ENCODE data around the gene PLEKHN1.

PLEKHN1 gene

DNA sequence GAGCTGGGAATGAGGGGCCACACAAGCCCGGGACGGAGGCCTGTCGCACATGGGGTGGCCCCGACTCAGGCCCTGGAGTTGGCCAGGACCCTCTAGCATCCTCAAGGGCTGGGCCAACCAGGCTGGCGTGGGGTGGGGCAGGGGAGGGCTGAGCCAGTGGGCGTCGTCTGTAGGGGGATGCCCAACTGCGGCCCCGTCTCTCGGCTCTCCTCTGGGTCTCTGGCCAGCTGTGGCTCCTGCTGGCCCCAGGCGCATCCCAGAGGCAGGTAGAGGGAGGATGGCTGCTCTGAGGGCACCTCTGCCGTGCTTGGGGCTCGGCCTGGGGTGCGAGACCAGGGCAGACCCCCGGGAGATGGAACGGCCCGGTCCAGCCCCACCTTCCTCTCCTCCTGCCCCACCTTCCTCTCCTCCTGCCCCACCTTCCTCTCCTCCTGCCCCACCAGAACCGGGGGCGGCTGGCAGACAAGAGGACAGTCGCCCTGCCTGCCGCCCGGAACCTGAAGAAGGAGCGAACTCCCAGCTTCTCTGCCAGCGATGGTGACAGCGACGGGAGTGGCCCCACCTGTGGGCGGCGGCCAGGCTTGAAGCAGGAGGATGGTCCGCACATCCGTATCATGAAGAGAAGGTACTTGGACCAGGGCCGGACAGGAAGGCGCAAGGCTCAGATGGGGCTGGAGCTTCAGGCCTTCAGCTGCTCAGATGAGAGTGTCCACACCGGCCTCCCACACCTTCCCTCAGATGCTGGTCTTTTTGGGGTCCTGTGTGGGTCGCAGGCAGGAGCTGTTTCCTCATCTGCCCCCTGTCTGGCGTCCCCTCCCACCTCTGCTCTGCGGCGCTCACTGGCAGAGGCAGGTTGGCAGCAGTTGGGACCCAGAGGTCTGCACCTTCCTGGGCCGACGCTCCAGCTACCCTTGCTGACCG lies 36.3 kb upstream of the PLEKHN1 start:
- DNase-seq, result no peak

DNA sequence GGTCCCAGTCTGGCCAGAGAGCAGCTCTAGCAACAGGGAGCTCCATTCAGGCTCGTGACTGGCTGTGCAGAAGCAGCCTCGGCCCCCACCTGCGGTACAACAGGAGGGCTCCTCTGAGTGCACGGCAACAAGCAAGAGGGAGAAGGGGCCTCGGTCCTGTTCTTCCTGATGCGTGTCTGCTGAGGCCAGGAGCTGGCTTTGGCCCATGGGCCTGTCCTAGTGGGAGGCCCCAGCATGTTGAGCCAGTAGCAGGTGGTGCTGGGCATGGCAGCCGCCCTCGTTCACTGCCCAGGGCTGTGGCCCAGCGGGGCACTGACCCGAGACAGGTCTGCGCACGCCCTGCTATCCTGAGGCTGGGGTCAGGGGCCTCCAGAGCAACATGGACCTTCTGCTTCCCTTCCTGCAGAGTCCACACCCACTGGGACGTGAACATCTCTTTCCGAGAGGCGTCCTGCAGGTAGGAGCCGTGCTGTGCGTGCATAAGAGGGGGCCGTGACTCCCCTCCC lies 35.6 kb upstream of the PLEKHN1 start:
- DNase-seq, result peak in 2 of 3 experiments; percentile 59 to 82

DNA sequence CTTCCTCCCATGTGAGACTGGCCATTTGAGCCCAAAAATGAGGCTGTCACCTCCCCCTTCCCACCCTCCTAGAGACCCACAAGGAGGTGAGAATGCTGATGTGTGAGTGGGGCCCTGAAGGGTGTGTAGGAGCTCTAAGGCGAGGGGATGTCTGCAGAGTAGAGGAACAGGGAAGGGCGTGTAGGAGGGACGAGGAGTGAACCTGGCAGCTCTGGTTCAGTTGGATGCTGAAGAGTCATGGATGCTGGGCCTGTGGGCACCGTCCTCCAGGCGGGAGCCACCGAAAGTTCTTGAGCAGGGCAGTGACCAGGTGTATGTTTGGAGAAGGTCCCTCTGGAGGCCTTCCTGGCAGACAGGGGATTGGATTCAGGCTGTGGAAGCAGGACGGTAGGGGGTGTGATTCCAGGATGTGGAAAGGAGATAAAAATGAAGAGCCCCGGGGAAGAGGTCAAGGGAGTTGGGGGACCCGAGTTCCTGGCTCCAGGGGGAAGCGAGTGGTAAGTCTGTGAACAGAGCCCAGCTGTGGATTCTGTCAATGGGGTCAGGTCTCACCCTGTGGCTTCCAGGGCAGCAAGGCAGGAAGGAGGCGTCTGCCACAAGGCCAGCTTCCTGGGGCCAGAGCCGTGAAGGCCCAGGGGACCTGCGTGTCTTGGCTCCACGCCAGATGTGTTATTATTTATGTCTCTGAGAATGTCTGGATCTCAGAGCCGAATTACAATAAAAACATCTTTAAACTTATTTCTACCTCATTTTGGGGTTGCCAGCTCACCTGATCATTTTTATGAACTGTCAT lies 34.7 kb upstream of the PLEKHN1 start:
- DNase-seq, result peak in 1 of 3 experiments; percentile 41

DNA sequence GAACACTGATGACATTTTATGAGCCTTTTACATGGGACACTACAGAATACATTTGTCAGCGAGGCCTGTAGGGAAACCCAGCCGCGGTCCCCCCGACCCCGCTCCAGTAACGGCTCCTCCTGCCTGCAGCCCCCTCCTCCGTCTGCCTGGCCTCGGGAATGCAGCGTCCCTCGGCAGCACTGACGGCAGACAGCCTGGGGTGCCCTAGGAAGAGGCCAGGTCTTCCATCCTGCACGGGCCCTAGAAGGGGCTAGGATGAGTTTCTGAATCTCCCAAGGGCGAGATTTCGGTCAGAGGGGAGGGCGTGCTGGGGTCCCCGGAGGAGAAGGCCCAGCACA lies 34.1 kb upstream of the PLEKHN1 start:
- no peak for DNase-seq

DNA sequence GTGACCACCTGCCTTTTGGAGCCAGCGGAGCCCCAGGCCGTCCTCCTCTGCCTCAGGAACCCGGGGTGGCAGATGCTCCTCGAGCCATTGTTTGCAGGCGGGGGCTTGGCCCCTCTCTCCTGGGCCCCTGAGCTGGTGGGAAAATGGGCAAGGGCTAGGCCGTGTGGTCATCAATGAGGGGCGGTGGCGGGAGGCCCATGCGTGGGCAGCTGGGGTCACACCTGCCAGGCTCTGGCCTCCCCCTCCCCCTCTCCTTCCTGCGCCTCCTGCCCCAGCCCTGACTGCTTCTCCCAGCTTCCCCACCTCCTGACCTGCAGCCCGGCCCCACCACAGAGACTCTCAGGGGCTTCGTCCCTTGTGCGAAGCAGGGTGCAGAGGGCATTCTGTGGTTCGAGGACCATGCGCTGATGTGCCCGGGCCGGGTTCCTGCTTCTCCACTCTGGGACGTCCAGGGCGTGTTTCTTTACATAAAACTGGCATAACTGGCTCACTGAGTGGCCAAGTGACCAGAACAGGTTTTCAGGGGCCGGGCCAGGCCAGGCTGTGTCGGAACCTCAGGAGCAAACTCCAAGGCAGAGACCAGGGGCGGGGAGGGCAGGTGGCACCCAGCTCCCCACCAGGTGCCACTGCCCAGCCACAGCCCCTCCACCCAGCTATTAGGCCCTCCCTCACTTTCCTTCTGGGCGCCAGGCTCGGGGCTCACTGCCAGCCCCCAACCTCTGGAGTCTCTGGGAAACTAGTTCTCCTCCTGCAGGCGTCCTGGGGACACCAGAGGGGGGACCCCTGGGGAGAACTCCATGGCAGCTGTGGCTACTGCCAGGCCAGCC lies 33.3 kb upstream of the PLEKHN1 start:
- DNase-seq, result no peak

GRCh38 chr1:933603-933940 lies 32.7 kb upstream of the PLEKHN1 start:
- DNase-seq, result peak in 2 of 3 experiments; percentile 45 to 69

DNA sequence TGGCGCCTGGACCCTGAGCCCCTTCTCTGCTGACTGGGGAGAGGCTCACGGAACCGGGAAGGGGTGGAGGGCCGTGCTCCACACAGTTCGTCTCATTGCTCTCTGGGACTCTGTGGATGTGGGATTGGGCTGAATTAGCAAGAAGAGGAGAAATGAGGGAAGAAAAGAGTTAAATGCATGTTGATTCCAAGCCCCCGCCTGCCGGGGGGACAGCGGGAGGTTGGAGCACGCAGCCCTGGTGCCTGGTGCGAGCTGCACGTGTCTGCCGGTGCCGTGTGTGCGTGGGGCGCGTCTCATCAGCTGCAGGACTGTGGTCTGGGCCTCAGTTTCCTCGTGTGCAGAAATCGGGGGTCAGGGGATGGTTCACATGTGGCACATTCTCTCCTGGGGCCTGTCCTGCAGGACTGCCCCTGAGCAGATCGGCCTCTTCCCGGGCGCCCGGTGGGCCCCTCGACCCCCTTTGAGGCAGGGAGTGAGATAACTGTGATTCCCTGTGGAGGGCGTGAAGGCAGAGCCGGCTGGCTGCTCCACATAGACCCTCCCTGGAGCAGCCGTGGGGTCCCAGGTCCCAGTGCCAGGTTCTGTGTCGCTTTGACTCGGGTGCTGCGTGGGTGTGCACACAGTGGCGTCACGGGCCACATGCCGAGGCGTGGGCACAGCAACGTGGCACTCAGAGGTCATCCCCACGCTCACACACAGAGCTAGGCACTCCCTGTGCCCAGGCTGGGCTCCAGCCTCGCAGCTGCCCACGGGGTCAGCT lies 31.1 kb upstream of the PLEKHN1 start:
- DNase-seq, result peak in 1 of 3 experiments; percentile 53

DNA sequence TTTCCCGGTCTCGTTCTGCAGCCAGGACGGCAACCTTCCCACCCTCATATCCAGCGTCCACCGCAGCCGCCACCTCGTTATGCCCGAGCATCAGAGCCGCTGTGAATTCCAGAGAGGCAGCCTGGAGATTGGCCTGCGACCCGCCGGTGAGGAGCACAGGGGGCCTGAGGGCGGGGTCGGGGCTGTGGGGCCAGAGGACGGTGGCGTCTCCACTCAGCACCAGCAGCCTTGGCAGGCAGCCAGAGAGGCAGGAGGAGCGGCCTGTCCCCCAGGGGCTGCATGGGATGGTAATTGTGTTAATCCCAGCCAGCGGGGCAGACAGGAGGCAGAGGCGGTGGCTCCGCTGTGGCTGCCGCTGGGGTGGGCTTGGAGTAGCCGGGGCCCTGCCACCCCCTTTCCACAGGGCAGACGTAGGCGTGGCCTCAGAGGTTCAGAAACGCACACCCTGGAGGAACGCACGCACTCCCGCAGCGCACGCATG lies 30.5 kb upstream of the PLEKHN1 start:
- DNase-seq, result peak; percentile 90 to 96 (median 94)

- DNase-seq, result no peak
Observed at GRCh38 chr1:936348-937264, 29.7 kb upstream of the PLEKHN1 start.

DNA sequence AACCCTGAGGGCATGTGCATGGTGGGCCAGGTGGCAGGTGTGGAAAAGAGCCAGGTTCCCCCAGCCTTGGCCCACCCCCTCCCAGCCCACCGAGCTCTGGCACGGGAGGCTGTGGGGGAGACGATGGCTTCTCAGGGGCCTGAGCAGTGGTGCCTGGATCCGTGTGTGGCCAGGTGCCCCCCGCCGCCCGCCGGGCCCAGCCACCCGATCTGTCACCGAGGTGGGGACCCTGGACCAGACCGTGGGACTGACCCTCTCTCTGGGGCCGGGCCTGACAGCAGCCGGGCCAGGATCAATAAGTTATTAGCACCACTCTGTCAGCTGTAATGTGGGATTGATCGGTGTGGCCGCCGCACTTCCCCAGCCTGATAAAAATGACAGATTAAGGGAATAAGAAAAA lies 28.8 kb upstream of the PLEKHN1 start:
- DNase-seq, result no peak

DNA sequence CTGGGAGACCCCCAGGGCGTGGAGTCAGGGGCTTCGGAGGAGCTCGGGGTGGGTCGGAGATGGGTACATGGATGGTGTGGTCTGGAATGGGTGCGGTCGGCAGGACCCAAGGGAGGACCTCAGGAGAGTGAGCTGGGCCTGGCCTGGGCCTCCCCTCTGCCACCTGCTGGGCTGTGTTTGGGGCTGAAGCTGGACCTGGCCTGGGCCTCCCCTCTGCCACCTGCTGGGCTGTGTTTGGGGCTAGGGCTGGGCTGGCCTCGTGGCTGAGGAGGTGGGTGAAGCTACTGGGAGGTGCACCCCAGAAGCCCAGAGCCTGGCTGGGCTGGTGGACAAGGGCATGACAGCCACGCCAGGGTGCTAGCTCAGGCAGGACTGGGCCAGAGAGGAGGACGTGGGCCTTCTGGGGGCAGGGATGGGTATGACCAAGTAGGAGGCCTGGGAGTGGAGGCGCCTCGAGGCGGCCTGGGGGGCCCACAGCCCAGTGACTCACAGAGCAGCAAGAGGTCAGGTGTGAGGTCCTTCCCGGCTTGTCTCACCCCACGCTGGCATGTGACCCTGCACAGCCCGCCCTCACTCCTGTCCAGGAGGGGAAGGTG lies 28.1 kb upstream of the PLEKHN1 start:
- DNase-seq, result peak in 1 of 3 experiments; percentile 17

DNA sequence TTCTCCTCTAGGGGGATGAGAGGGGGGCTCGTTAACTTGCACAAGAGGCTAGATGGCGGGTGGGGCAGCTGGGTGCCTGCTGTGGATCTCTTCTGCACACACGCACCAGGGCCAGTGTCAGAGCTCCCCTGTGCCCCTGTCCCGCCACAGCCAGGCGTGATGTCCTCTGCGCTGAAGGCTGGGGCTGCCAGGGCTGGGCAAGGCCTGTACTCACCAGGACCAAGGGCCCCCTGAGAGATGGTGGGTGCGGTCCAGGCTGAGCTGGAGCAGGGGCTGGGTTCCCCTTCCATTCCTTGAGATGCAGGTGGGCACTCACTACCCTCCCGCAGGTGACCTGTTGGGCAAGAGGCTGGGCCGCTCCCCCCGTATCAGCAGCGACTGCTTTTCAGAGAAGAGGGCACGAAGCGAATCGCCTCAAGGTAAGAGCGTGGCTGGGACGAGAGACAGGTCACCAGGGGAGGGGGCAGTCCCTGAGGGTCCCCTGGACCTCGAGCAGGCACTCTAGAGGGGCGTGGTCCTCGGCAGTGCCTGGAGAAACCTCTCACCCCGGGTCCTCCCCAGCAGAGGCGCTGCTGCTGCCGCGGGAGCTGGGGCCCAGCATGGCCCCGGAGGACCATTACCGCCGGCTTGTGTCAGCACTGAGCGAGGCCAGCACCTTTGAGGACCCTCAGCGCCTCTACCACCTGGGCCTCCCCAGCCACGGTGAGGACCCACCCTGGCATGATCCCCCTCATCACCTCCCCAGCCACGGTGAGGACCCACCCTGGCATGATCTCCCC lies 27.4 kb upstream of the PLEKHN1 start:
- DNase-seq, result no peak

DNA sequence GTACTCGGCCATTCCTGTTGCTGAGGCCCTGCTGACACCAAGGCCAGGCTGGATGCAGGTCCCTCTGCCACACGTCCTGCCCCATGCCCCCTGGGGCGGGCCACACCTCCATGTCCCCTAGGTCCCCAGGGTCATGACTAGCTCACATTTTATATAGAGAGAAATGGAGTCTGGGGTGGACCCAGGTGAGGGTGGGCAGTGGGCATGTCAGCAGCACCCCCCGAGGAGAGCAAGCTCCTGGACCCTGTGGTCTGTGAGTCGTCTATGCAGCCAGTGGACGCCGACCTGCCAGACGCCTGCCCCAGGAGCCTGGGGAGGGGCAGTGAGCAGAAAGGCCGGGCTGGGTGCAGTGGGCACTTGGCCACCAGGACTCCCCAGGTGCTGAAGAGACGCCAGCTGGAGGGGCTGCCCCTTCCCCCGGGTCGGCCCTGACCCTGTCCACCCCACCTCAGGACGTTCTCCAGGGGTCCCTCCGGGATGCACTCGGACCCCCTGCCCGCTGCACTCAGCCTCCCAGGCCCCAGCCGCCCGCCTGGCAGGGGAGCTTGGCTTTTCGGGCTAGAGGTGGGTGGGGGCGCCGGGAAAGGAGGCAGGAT lies 26.7 kb upstream of the PLEKHN1 start:
- DNase-seq, result no peak

DNA sequence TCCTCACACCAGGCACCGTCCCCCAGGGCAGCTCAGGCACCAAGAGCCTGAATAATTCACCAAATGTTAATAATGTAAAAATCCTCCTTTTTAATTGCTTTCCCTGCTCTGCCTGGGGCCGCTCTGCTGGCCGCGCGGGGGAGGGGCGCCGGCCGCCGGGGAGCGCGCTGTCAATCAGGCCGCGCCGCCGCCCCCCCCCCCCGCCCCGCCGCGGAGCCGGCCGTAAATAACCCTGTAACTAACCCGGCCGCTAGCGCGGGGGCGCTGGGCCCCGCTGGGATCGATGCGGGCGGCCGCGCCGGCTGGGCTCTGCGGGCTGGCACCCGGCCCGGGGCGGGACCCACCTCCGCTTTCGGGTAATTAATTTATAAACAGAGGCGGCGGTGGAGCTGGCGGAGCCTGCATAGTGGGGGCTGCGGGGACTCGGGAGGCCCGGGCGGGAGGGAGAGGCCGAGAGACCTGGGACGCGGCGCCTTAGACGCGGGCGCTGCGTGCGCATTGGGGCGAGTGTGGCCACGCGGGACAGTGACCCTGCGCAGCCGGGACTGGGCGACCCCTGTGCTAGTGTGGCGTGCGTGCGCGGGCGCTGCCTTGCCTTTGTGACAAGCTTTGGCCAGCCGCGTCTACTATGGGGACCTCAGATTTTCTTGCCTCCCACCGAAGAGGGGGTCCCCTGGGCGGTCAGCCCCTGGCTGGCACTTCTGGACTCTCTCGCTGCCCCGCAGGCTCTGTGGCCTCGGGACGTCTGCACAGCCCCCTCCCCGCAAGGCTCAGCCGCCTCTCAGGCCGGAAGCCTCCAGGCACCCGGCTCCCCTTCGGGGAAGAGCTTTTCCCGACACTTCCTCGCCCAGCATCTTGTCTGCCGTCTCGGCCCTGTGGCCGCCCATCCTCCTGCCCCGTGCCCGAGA lies 25.9 kb upstream of the PLEKHN1 start:
- peak; percentile 76 to 90 (median 89) for DNase-seq

DNA sequence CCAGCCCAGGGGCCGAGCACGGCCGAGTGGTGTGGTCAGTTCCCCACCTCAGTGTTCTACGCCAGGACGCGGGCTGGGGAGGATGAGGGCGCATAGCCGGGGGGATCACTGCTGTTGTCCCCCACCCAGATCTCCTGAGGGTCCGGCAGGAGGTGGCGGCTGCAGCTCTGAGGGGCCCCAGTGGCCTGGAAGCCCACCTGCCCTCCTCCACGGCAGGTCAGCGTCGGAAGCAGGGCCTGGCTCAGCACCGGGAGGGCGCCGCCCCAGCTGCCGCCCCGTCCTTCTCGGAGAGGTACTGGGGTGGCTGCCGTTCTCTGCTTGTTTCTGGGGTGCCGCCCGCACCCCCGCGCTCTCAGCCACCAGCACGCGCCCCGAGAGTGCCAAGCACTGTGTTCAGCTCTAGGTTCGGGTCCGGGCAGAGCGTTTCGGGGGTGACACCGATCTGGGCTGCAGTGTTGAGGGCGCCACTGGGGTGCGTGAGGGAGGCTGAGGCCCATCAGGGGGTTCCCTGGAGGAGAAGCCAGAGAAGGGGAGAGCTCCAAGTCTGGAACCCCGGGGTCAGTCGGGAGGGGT lies 25.2 kb upstream of the PLEKHN1 start:
- DNase-seq, result peak in 1 of 3 experiments; percentile 66

- DNase-seq, result peak; percentile 89 to 96 (median 94)
Observed at GRCh38 chr1:941588-942383, 24.5 kb upstream of the PLEKHN1 start.

DNA sequence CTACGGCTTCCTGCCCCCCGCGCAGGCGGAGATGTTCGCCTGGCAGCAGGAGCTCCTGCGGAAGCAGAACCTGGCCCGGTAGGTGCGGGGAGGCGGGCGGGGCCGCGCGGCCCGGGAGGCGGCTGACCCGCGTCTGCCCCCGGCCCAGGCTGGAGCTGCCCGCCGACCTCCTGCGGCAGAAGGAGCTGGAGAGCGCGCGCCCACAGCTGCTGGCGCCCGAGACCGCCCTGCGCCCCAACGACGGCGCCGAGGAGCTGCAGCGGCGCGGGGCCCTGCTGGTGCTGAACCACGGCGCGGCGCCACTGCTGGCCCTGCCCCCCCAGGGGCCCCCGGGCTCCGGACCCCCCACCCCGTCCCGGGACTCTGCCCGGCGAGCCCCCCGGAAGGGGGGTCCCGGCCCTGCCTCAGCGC lies 23.9 kb upstream of the PLEKHN1 start:
- peak; percentile 40 to 83 (median 81) for DNase-seq
